Lung (tissue), 12 donors: ENCODE data around the gene TBC1D9B. TPM values are rescaled to one million over a fixed set of nuclear protein-coding genes. Genes with fewer than 3 reads are reported as not detected.

ENCODE experiments used
- ATAC-seq: fragments of 200-7000 bp; cut with Tn5 transposase; one replicate; pipeline ENCODE4 v1.9.1; 2020; ENCODE audit warnings: moderate number of reproducible peaks; ENCODE audit not compliant: insufficient read depth, low FRiP score
- DNase-seq, 3 donors: peaks; one replicate each; pipeline ENCODE4 v3.0.0-alpha.2; 2013 to 2017
- H3K27ac ChIP-seq, 2 donors: one replicate each; pipeline ENCODE4 v1.5.1; 2013; ENCODE audit warnings: mild to moderate bottlenecking in 2 of 2, moderate library complexity in 2 of 2, control low read depth in 1 of 2, inconsistent platforms in 1 of 2, low read depth in 1 of 2, low read length in 1 of 2
- H3K27me3 ChIP-seq, 3 donors: one replicate each; pipeline ENCODE4 v1.5.1; 2013; ENCODE audit warnings: low read length in 2 of 3; ENCODE audit not compliant: control insufficient read depth in 3 of 3, insufficient read depth in 3 of 3
- H3K36me3 ChIP-seq, 4 donors: one replicate each; pipeline ENCODE4 v1.5.1; 2013; ENCODE audit warnings: low read length in 4 of 4, mild to moderate bottlenecking in 1 of 4, moderate library complexity in 1 of 4; ENCODE audit not compliant: control insufficient read depth in 4 of 4, insufficient read depth in 4 of 4
- H3K4me1 ChIP-seq, 5 donors: one replicate each; pipeline ENCODE4 v1.5.1; 2013; ENCODE audit warnings: low read length in 5 of 5, mild to moderate bottlenecking in 2 of 5, moderate library complexity in 1 of 5; ENCODE audit not compliant: control insufficient read depth in 5 of 5, insufficient read depth in 5 of 5
- H3K4me3 ChIP-seq: one replicate; pipeline ENCODE4 v1.5.1; 2013; ENCODE audit warnings: mild to moderate bottlenecking, control low read depth, moderate library complexity
- H3K9ac ChIP-seq, 2 donors: one replicate each; pipeline ENCODE4 v1.5.1; 2013; ENCODE audit warnings: low read length in 2 of 2, control low read depth in 1 of 2; ENCODE audit not compliant: insufficient read depth in 1 of 2
- H3K9me3 ChIP-seq, 4 donors: one replicate each; pipeline ENCODE4 v1.5.1; 2013; ENCODE audit warnings: low read length in 3 of 4, mild to moderate bottlenecking in 1 of 4, moderate library complexity in 1 of 4; ENCODE audit not compliant: control insufficient read depth in 4 of 4, insufficient read depth in 3 of 4
- WGBS, 2 donors: extraction: QIAGEN DNeasy Blood & Tissue Kit; methylation state at CpG; one replicate each; pipeline ENCODE4 v1.1.7; 2013; 5-methylcytosine and 5-hydroxymethylcytosine counted together
- polyA plus RNA-seq, 2 donors: library from polyadenylated mRNA; stranded (reverse); fragments of 200-250 nt; gene quantifications; one replicate each; pipeline ENCODE4 v1.2.1, GENCODE V29; 2013
- total RNA-seq, 2 donors: library from RNA; depleted of rRNA in 1 of 2; stranded (reverse); fragments of >200 nt in 1 of 2; gene quantifications; one replicate each; pipeline ENCODE4 v1.2.1, GENCODE V29; 2014 to 2021
- TF ChIP-seq, protein P1 (sequence below): IDR thresholded peaks from 2 replicates; pipeline ENCODE4 v1.5.1; 2012; ENCODE audit warnings: mild to moderate bottlenecking; ENCODE audit errors: control extremely low read depth, extremely low read depth
- donor health status: control.
- donor health status: control.
- donor health status: Bipolar disorder and iron deficiency.
- donor health status: healthy.
- donor health status: DM: yes; HTN: yes; CAD: no.

TBC1D9B gene
- total and polyA plus RNA-seq, 4 donors, result 55.9 to 129 (median 66.6) TPM

DNA sequence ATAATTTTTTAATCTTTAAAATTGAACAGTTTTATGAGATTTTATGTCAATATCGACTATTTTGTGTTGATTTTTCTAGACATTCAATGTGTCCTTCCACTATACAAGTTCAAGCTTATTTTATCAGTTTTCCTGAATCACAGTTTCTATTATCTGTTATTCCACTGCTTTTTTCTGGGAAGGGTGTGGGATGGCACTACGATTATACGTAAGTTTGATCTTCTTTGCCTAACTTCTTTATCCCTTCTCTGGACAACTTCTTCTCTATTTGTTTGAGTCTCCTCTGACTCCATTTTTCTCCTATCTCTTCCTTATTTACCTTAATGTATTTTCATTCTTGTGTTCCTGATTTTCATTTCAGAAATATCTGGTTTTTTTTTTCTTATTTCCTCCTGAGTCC lies 24.5 kb downstream of the TBC1D9B start:
- H3K9ac ChIP-seq, result no peak overlapping the region
- no peak for DNase-seq
- ATAC-seq, result no peak
- H3K4me3 ChIP-seq, result no peak overlapping the region
- no peak overlapping the region for H3K27ac ChIP-seq
- no peaks in the 10 kb centered on the region for H3K27me3 ChIP-seq
- H3K9me3 ChIP-seq, result peaks cover 0 to 17% (median 6%) of the 10 kb centered on the region in 4 donors
- no peaks in the 10 kb centered on the region for H3K4me1 ChIP-seq
- H3K36me3 ChIP-seq, result peaks cover 19 to 56% (median 38%) of the 10 kb centered on the region in 4 donors
- 99 to 100% methylated on average over 3 of the region's 3 CpGs for WGBS, 2 donors
- TF ChIP-seq, protein P1, sequence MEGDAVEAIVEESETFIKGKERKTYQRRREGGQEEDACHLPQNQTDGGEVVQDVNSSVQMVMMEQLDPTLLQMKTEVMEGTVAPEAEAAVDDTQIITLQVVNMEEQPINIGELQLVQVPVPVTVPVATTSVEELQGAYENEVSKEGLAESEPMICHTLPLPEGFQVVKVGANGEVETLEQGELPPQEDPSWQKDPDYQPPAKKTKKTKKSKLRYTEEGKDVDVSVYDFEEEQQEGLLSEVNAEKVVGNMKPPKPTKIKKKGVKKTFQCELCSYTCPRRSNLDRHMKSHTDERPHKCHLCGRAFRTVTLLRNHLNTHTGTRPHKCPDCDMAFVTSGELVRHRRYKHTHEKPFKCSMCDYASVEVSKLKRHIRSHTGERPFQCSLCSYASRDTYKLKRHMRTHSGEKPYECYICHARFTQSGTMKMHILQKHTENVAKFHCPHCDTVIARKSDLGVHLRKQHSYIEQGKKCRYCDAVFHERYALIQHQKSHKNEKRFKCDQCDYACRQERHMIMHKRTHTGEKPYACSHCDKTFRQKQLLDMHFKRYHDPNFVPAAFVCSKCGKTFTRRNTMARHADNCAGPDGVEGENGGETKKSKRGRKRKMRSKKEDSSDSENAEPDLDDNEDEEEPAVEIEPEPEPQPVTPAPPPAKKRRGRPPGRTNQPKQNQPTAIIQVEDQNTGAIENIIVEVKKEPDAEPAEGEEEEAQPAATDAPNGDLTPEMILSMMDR, result no peak

DNA sequence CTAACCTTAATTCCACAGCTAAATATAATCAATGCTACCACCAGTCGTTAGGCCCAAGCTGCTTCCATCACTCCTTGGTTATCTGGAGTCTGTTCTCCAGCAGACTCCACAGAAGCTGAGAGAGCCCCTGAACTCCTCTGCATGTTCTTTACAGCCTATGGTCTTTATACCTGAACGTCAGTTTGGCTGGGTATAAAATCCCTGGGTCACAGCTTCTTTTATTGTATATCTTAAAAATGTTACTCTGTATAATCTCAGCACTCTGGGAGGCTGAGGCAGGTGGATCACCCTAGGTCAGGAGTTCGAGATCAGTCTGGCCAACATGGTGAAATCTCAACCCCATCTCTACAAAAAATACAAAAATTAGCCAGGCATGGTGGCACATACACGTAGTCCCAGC lies 25.4 kb downstream of the TBC1D9B start:
- ATAC-seq (no peak), DNase-seq (no peak)
- peaks cover 0 to 17% (median 6%) of the 10 kb centered on the region in 4 donors for H3K9me3 ChIP-seq
- peaks cover 19 to 55% (median 38%) of the 10 kb centered on the region in 4 donors for H3K36me3 ChIP-seq
- TF ChIP-seq, protein P1, result no peak
- no peak overlapping the region for H3K27ac ChIP-seq
- 87 to 88% methylated on average over 4 of the region's 4 CpGs for WGBS, 2 donors
- no peak overlapping the region for H3K4me3 ChIP-seq
- H3K4me1 ChIP-seq, result no peaks in the 10 kb centered on the region
- no peak overlapping the region for H3K9ac ChIP-seq
- H3K27me3 ChIP-seq, result no peaks in the 10 kb centered on the region

DNA sequence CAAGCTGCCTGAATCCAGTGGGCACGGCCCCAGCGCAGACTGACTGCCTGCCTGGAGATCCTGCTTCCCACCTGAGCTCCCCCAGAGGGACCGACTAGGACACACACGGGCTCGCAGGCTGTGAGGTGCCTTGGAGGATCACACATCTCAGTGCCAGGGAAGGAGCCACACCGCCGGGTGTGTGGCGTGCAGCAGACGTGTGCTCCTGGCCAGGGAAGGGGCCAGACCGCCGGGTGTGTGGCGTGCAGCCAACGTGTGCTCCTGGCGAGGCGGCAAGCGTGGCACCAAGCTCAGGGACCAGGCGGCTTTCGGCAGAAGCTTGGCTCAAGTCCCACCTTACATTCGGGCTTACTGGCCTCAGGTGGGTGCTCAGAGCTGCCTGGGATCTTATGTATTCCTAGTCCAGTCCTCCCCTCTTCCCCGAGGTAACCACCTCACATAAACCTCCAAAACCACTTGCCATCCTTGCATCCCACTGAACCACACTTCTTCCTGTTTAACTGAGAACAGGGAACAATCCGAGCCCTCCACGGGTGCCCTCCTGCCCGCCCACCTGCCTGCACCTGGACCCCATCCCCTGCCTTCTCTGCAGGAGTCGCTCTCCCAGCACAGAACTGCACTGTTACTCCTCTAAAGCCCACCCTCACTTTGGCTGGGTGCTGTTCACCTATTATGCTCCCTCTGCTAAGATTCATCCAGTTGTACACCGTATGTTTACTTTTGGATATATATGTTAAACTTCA lies 26.7 kb downstream of the TBC1D9B start:
- no peak for DNase-seq
- no peak overlapping the region for H3K27ac ChIP-seq
- no peak for ATAC-seq
- WGBS, 2 donors, result 90 to 91% methylated on average over 25 of the region's 25 CpGs
- no peaks in the 10 kb centered on the region for H3K4me1 ChIP-seq
- H3K27me3 ChIP-seq, result no peaks in the 10 kb centered on the region
- peaks cover 20 to 48% (median 36%) of the 10 kb centered on the region in 4 donors for H3K36me3 ChIP-seq
- no peak overlapping the region for H3K9ac ChIP-seq
- TF ChIP-seq, protein P1, result no peak
- peaks cover 0 to 17% (median 6%) of the 10 kb centered on the region in 4 donors for H3K9me3 ChIP-seq
- H3K4me3 ChIP-seq, result no peak overlapping the region
